Retinal pigment epithelial cell (primary cell): Measurements from ENCODE around the gene PRRT1B.

ENCODE experiments used
- DNase-seq: peaks from one replicate; pipeline ENCODE4 v3.0.0-alpha.2; 2010; ENCODE audit warnings: low read depth
- H3K4me3 ChIP-seq: 2 replicates; pipeline ENCODE4 v1.5.1; 2011; ENCODE audit warnings: mild to moderate bottlenecking, low read length, control low read depth, moderate library complexity
- TF ChIP-seq, protein P1 (sequence below): conservative IDR thresholded peaks from 2 replicates; pipeline ENCODE4 v1.5.1; 2011; ENCODE audit warnings: low read depth, low read length, control low read depth, inconsistent platforms

The PRRT1B gene

DNA sequence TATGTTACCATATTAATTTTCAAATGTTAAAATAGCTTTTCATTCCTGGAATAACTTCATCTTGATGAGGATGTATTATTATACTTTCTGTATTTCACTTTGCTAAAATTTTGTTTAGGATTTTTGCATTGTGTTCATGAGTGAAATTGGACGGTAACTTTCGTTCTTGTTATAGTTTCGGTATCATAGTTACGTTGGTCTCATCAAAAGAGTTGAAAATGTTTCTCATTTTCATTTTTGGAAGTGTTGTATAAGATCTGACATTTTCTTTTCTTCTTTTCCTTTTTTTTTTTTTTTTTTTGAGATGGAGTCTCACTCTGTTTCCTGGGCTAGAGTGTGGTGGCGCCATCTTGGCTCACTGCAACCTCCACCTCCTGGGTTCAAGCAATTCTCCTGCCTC is 20.0 kb downstream of the PRRT1B start:
- DNase-seq: no peak
- TF ChIP-seq, protein P1, sequence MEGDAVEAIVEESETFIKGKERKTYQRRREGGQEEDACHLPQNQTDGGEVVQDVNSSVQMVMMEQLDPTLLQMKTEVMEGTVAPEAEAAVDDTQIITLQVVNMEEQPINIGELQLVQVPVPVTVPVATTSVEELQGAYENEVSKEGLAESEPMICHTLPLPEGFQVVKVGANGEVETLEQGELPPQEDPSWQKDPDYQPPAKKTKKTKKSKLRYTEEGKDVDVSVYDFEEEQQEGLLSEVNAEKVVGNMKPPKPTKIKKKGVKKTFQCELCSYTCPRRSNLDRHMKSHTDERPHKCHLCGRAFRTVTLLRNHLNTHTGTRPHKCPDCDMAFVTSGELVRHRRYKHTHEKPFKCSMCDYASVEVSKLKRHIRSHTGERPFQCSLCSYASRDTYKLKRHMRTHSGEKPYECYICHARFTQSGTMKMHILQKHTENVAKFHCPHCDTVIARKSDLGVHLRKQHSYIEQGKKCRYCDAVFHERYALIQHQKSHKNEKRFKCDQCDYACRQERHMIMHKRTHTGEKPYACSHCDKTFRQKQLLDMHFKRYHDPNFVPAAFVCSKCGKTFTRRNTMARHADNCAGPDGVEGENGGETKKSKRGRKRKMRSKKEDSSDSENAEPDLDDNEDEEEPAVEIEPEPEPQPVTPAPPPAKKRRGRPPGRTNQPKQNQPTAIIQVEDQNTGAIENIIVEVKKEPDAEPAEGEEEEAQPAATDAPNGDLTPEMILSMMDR: no peak
- no peak overlapping the region for H3K4me3 ChIP-seq

DNA sequence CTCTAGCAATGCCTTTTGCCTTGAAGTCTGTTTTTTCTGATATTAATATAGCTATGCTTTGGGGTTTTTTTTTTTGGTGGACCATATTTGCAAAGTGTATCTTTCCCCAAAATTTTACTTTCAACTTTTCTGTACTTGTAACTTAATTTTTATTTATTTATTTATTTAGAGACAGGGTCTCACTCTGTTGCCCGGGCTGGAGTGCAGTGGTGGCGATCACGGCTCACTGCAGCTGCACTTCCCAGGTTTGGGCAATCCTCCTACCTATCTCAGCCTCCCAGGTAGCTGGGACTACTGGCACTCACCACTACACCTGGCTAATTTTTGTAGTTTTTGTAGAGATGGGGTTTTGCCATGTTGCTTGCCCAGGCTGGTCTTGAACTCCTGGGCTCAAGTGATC is 20.8 kb downstream of the PRRT1B start:
- TF ChIP-seq, protein P1: no peak
- DNase-seq: no peak
- no peak overlapping the region for H3K4me3 ChIP-seq

GRCh38 chr9:131567910-131568309 is 22.6 kb downstream of the PRRT1B start:
- TF ChIP-seq, protein P1: no peak
- no peak overlapping the region for H3K4me3 ChIP-seq
- no peak for DNase-seq

- DNase-seq: no peak
- TF ChIP-seq, protein P1: no peak
- no peak overlapping the region for H3K4me3 ChIP-seq
These were observed 29.7 kb downstream of the PRRT1B start for GRCh38 chr9:131574730-131575640.

GRCh38 chr9:131575946-131576853 is 30.9 kb downstream of the PRRT1B start:
- DNase-seq: no peak
- no peak overlapping the region for H3K4me3 ChIP-seq
- TF ChIP-seq, protein P1: no peak

- TF ChIP-seq, protein P1: no peak
- no peak for DNase-seq
- H3K4me3 ChIP-seq: no peak overlapping the region
These were observed 32.0 kb downstream of the PRRT1B start for GRCh38 chr9:131577005-131578000.
